Measurements from ENCODE around the gene GUCA2A. TPM values are rescaled to one million over a fixed set of nuclear protein-coding genes. Genes with fewer than 3 reads are reported as not detected.

Gene GUCA2A
- total and polyA plus RNA-seq, 2 of the 8 experiments (the other 6 are each of a cell fraction or from before 2014, with no cell fraction given): not detected

DNA sequence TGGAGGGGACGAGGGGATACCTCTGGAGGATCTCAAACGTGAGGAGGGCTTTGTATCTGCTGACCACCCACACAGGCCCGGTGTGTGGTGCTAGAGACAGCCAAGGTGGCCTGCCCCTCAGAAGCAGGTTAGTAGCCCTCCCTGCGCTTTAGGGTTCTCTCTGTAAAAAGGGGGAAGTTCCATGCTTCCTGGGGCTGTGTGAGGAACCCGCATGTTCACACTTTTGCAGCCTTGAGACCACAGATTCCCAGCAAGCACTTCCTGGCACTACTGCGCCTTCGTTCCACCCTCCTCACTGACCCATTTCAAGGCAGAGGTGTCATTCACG is 19.2 kb downstream of the GUCA2A start:
- Histone ChIP-seq H3K36me3 (ENCODE audit: control insufficient read depth in 2 of 4, insufficient read depth in 4 of 4, low read length in 3 of 4) (no peaks in the 10 kb centered on the region), H2BK15ac (ENCODE audit: low read length) (no peak overlapping the region), H4K5ac (ENCODE audit: insufficient read length, low read depth, low read length) (no peak overlapping the region), H2BK5ac (ENCODE audit: low read depth, low read length) (no peak overlapping the region), H3K79me2 (ENCODE audit: control insufficient read depth in 1 of 2, insufficient read depth in 2 of 2, low read length in 2 of 2) (no peaks in the 10 kb centered on the region), H4K91ac (replicated peaks; ENCODE audit: insufficient read length, low read length) (no peak overlapping the region), H3K27me3 (replicated peaks in 1 of 4; ENCODE audit: control insufficient read depth in 3 of 4, extremely low read depth in 1 of 4, insufficient read depth in 3 of 4, low read length in 3 of 4) (no peaks in the 10 kb centered on the region; a peak in 2 of 7 replicates), H4K20me1 (replicated peaks in 1 of 2; ENCODE audit: control insufficient read depth in 1 of 2, insufficient read depth in 2 of 2, low read length in 2 of 2) (peaks cover 0 to 2% of the 10 kb centered on the region in 2 experiments), H3K23ac (ENCODE audit: insufficient read length) (no peak overlapping the region), H3K14ac (ENCODE audit: insufficient read length) (no peak overlapping the region), H3K4me2 (ENCODE audit: insufficient read depth in 1 of 2, low read depth in 2 of 2, low read length in 2 of 2) (no peak overlapping the region), H3K27ac (ENCODE audit: low read depth, low read length) (no peak overlapping the region), H3K4me1 (replicated peaks in 1 of 4; ENCODE audit: control insufficient read depth in 3 of 4, insufficient read depth in 4 of 4, low read length in 3 of 4) (no peaks in the 10 kb centered on the region), H4K8ac (ENCODE audit: extremely low read depth, insufficient read depth, low read length) (no peak overlapping the region), H2BK12ac (ENCODE audit: low read depth, low read length) (no peak overlapping the region), H3K4me3 (ENCODE audit: extremely low read depth in 1 of 4, insufficient read depth in 2 of 4, low read depth in 3 of 4, low read length in 4 of 4) (no peak overlapping the region), H3K18ac (ENCODE audit: extremely low read depth, low read length) (no peak overlapping the region), H2BK20ac (ENCODE audit: low read length) (no peak overlapping the region), H3K9me3 (ENCODE audit: insufficient read depth in 2 of 2, low read depth in 1 of 2, low read length in 1 of 2) (no peaks in the 10 kb centered on the region), H2AK5ac (ENCODE audit: low read depth, low read length) (no peak overlapping the region), H3K23me2 (ENCODE audit: low read depth, low read length) (no peaks in the 10 kb centered on the region; the same call in 1 of the 2 replicates), H2BK120ac (replicated peaks; ENCODE audit: low read depth, low read length) (no peak overlapping the region), H3K4ac (replicated peaks; ENCODE audit: insufficient read length, low read depth, low read length) (no peak overlapping the region), H3K56ac (replicated peaks; ENCODE audit: insufficient read length, low read depth, low read length) (no peak overlapping the region), H2AFZ (ENCODE audit: low read length) (peak overlapping the region; percentile 80; the same call in 1 of the 2 replicates), H3K79me1 (ENCODE audit: low read depth, low read length) (no peaks in the 10 kb centered on the region), H3K9ac (replicated peaks in 1 of 4; ENCODE audit: extremely low read depth in 1 of 4, low read depth in 3 of 4, low read length in 3 of 4) (no peak overlapping the region)
- WGBS, 2 experiments (ENCODE audit: extremely low coverage in 1 of 2, insufficient coverage in 1 of 2, insufficient read length in 1 of 2, insufficient replicate concordance in 2 of 2, low coverage in 1 of 2, low lambda C conversion rate in 2 of 2, missing lambda C conversion rate in 1 of 2): 88% methylated on average over 8 of the region's 8 CpGs; no CpG with 5 or more reads in 1 of the 2 experiments
- ChIA-PET POLR2A (ENCODE audit: partially characterized antibody) (no interaction called here), CTCF (ENCODE audit: partially characterized antibody) (interaction anchor here (0.8 to 7.8 kb wide), 3 partner anchors 26 to 354 kb away, joined by 3 to 77 read pairs (median 3); no protein-coding TSS in a partner anchor)
- FAIRE-seq (no peak), DNase-seq (ENCODE audit: low read depth in 1 of 2, low spot score in 2 of 2) (peak in 1 of 2 experiments; percentile 33)
- no peak for TF ChIP-seq FOSL1 (IDR thresholded peaks at IDR 0.05; ENCODE audit: insufficient read depth, low read depth, low read length)
- TF ChIP-seq YY1 (IDR thresholded peaks at IDR 0.05; ENCODE audit: low read depth, low read length): no peak
- TF ChIP-seq CREB1 (IDR thresholded peaks at IDR 0.05): no peak
- no peak for TF ChIP-seq SP2 (IDR thresholded peaks at IDR 0.05; ENCODE audit: low read length)
- TF ChIP-seq RAD21 (IDR thresholded peaks at IDR 0.05 in 1 of 2, conservative IDR thresholded peaks at IDR 0.05 in 1 of 2; ENCODE audit: low read depth in 2 of 2, low read length in 2 of 2): no peak
- TF ChIP-seq CHD1 (IDR thresholded peaks at IDR 0.05; ENCODE audit: low read depth, low read length): no peak

Measured in H1 (cell line).